Fibroblast of peridontal ligament (primary cell): ENCODE data around the gene PLEKHH3.
"Not testable (repeated sequence)": the region's sequence is repeated elsewhere in the genome, so short reads cannot be mapped to it uniquely, and the experiment has no call there.

Experiments used
- DNase-seq: peaks from one replicate; pipeline ENCODE4 v3.0.0-alpha.2; 2010; ENCODE audit errors: extremely low read depth

PLEKHH3 gene

DNA sequence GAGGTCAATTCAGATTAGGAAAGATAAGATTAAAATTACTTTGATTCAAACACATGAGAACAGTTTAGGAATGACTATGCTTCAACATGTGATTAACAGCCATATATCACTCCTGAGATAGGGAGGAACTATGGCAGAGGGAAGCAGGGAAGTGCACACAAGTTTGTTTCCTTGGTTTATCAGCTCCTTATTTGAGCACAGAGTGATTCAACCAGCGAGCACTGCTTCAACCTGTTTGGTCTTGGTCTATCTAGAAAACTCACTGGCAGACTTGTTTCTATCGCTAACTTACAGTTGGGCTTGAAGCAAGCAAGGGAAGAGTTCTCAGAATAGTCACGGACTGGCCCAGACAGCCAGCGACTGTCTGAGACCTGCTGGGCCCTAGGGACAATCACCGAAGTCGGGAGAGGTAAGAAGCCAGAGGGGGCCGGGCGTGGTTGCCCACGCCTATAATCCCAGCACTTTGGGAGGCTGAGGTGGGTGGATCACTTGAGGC is 43.8 kb downstream of the PLEKHH3 start:
- DNase-seq, result no peak

- no peak for DNase-seq
These were observed 47.3 kb downstream of the PLEKHH3 start for GRCh38 chr17:42629411-42630009.

GRCh38 chr17:42627032-42627764 is 49.6 kb downstream of the PLEKHH3 start:
- not testable (repeated sequence) for DNase-seq

DNA sequence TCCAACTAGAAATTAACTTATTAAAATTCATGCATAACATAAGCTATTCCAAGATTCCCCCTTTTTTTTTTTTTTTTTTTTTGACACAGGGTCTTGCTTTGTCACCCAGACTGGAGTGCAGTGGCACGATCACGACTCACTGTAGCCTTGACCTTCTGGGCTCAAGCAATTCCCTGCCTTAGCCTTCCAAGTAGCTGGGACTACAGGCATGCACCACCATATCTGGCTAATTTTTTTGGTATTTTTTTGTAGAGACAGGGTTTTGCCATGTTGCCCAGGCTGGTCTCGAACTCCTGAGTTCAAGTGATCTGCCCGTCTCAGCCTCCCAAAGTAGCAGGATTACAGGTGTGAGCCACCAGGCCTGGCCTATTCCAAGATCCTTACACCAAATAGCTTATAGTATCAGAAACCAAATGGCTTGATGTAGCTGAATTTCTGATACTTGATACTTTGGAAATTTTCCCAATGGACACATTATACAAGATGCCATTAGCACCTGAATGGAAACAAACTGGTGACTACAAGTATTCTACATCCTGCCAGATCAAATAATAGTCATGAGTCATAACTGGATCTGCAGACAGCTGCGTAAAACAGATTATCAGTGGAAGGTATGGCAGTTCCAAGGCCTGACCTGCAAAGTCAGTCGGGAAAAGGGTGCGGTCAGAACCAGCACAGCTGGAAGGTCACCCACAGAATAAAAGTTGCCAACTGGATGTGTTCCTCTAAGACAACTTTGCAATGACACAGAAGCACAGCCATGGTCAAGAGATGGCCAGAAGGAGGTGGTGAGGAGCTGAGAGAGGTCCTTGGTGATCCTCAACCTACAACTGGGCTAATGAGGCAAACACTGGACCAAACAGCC is 52.8 kb downstream of the PLEKHH3 start:
- no peak for DNase-seq

DNA sequence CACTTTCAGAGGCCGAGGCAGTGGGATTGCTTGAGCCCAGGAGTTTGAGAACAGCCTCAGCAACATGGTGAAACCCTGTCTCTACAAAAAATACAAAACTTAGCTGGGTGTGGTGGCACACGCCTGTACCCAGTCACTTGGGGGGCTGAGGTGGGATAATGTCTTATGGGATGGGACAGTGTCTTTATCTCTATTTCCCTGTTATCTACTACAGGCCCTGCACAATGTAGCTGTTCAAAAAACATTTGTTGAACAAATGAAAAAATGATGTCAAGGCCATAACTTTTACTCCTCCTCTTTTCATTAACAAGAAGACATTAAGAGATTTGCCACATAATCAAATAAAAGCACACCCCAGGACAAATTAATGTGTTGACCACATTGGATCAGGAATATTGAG is 53.5 kb downstream of the PLEKHH3 start:
- DNase-seq, result no peak

DNA sequence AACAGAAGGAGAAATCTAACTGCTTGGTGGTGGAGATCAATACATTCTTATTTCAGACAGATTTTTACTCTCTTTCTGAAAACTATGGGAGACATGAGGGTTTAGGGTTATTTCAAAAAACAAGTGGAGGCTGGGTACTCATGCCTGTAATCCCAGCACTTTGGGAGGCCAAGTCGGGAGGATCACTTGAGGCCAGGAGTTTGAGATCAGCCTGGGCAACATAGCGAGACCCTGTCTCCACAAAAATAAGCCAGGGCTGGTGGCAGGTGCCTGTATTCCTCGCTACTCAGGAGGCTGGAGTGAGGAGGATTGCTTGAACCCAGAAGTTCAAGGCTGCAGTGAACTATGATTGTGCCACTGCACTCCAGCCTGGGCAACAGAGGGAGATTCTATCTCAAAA is 54.8 kb downstream of the PLEKHH3 start:
- not testable (repeated sequence) for DNase-seq

- no peak for DNase-seq
These were observed 58.2 kb downstream of the PLEKHH3 start for GRCh38 chr17:42618442-42619150.

DNA sequence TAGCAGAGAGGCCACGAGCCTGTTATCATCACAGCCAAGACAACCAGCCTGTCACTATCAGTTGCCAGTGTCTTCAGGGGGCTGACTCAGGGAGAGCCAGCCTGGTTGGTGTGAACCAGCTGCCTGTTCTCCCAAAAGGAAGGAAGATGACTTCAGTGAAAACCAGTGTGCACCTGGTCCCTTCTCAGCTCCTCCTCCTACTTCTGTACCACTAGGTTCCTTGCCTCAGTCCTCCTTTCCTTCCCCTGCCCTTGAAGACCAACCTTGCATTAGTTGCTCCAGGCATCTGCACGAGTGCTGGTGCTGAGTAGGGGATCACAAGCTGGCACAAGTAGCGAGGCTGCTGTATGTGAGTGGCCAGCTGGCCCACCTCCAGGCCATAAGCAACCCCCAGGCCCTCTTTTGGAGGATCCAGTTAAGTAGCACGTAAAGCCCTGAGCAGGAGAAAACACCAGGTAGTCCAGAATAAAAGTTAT is 58.8 kb downstream of the PLEKHH3 start:
- DNase-seq, result no peak
